SK-N-SH (cell line): ENCODE data around the gene C3orf70. TPM values are rescaled to one million over a fixed set of nuclear protein-coding genes. Genes with fewer than 3 reads are reported as not detected.

Source experiments
- CTCF ChIA-PET: fragments of 300-600, 350-600 bp; formaldehyde crosslinking; extraction: SDS; loops from one replicate; lab custom pipeline; 2021; lab: Yijun Ruan, JAX
- POLR2A ChIA-PET: fragments of 350-600 bp; sonication (Branson Sonifier 250); formaldehyde crosslinking; extraction: SDS; loops from one replicate; lab custom pipeline; 2020; ENCODE audit warnings: antibody characterized with exemption, inconsistent platforms; lab: Yijun Ruan, JAX
- DNase-seq: peaks from one replicate; pipeline ENCODE4 v3.0.0; 2012
- H2AFZ ChIP-seq: fragments of 200-600 bp; sonication (generic); 2 replicates; pipeline ENCODE4 v1.8.1; 2016; ENCODE audit warnings: antibody characterized with exemption, mild to moderate bottlenecking, low read depth
- H3F3A ChIP-seq: fragments of 200-600 bp; sonication (generic); replicated peaks from 2 replicates; pipeline ENCODE3; 2016; ENCODE audit warnings: antibody characterized with exemption, mild to moderate bottlenecking; ENCODE audit not compliant: insufficient read depth
- H3K27ac ChIP-seq, 2 experiments: fragments of 200-500 bp in 1 of 2; fragments of 200-600 bp in 1 of 2; sonication (Bioruptor generic) in 1 of 2; sonication (generic), shearing (Covaris generic) in 1 of 2; 2 replicates each; pipeline versions ENCODE4 v1.5.1 to v1.6.1; 2014 to 2016; ENCODE audit warnings: low read depth in 2 of 2, inconsistent platforms in 1 of 2, low read length in 1 of 2, mild to moderate bottlenecking in 1 of 2, mixed read lengths in 1 of 2
- H3K27me3 ChIP-seq: fragments of 200-600 bp; sonication (generic), shearing (Covaris generic); 2 replicates; pipeline ENCODE4 v1.6.1; 2016; ENCODE audit warnings: mixed run types; ENCODE audit not compliant: insufficient read depth
- H3K36me3 ChIP-seq, 2 experiments: fragments of 200-500 bp in 1 of 2; fragments of 200-600 bp in 1 of 2; sonication (Bioruptor generic) in 1 of 2; sonication (generic) in 1 of 2; replicated peaks in 1 of 2; 2 replicates each; pipeline versions ENCODE3 to v1.5.1; 2014 to 2016; ENCODE audit warnings: low read length in 1 of 2, mild to moderate bottlenecking in 1 of 2; ENCODE audit not compliant: insufficient read depth in 2 of 2, control insufficient read depth in 1 of 2
- H3K4me1 ChIP-seq, 2 experiments: fragments of 200-500 bp in 1 of 2; fragments of 200-600 bp in 1 of 2; sonication (Bioruptor generic) in 1 of 2; sonication (generic), shearing (Covaris generic) in 1 of 2; 2 replicates each; pipeline versions ENCODE4 v1.5.1 to v1.6.1; 2014 to 2016; ENCODE audit warnings: low read depth in 1 of 2, low read length in 1 of 2, mixed run types in 1 of 2; ENCODE audit not compliant: insufficient read depth in 2 of 2, control insufficient read depth in 1 of 2
- H3K4me2 ChIP-seq: fragments of 200-600 bp; sonication (generic), shearing (Covaris generic); 2 replicates; pipeline ENCODE4 v1.6.1; 2017; ENCODE audit warnings: mixed run types
- H3K4me3 ChIP-seq, 2 experiments: fragments of 200-500 bp in 1 of 2; fragments of 200-600 bp in 1 of 2; sonication (Bioruptor generic) in 1 of 2; sonication (generic), shearing (Covaris generic) in 1 of 2; 2 replicates each; pipeline versions ENCODE4 v1.5.1 to v1.8.1; 2014 to 2016; ENCODE audit warnings: low read depth in 2 of 2, inconsistent platforms in 1 of 2, low read length in 1 of 2, mild to moderate bottlenecking in 1 of 2, mixed read lengths in 1 of 2, moderate library complexity in 1 of 2
- H3K79me2 ChIP-seq: fragments of 200-600 bp; sonication (generic); 2 replicates; pipeline ENCODE4 v1.8.1; 2017; ENCODE audit warnings: mild to moderate bottlenecking; ENCODE audit not compliant: insufficient read depth
- H3K9ac ChIP-seq: fragments of 200-600 bp; sonication (generic); 2 replicates; pipeline ENCODE4 v1.6.1; 2017; ENCODE audit warnings: mixed run types
- H3K9me2 ChIP-seq: fragments of 200-600 bp; sonication (generic); 2 replicates; pipeline ENCODE4 v1.6.1; 2017; ENCODE audit warnings: mixed run types
- H3K9me3 ChIP-seq: fragments of 200-600 bp; sonication (generic); 2 replicates; pipeline ENCODE4 v1.6.1; 2017; ENCODE audit warnings: mixed run types, mild to moderate bottlenecking, moderate library complexity
- H4K20me1 ChIP-seq: fragments of 200-600 bp; sonication (generic); 2 replicates; pipeline ENCODE4 v1.6.1; 2017; ENCODE audit warnings: mild to moderate bottlenecking, mixed run types; ENCODE audit not compliant: insufficient read depth
- CHD2 ChIP-seq: fragments of 150-350 bp; IDR thresholded peaks from 2 replicates; pipeline ENCODE4 v1.6.1; 2018; ENCODE audit warnings: low read length; ENCODE audit not compliant: partially characterized antibody
- ELF1 ChIP-seq: IDR thresholded peaks from 2 replicates; pipeline ENCODE4 v1.4.0; 2012
- FOSL2 ChIP-seq: IDR thresholded peaks from 2 replicates; pipeline ENCODE4 v1.4.0; 2012; ENCODE audit warnings: low read depth, mild to moderate bottlenecking, moderate library complexity, borderline replicate concordance
- FOXM1 ChIP-seq: IDR thresholded peaks from 2 replicates; pipeline ENCODE4 v1.4.0; 2012; ENCODE audit warnings: low read depth, mild to moderate bottlenecking
- GATA2 ChIP-seq: sonication (generic); formaldehyde crosslinking; IDR thresholded peaks from 2 replicates; pipeline ENCODE4 v1.5.0; 2020; ENCODE audit warnings: mild to moderate bottlenecking, missing genetic modification reagents
- NFIC ChIP-seq: IDR thresholded peaks from 2 replicates; pipeline ENCODE4 v1.4.0; 2012; ENCODE audit warnings: borderline replicate concordance
- NRF1 ChIP-seq: IDR thresholded peaks from 2 replicates; pipeline ENCODE4 v1.6.1; 2012; ENCODE audit warnings: low read depth, mild to moderate bottlenecking, low read length
- POLR2AphosphoS5 ChIP-seq: IDR thresholded peaks from 2 replicates; pipeline ENCODE4 v1.6.1; 2012; ENCODE audit warnings: low read depth, low read length
- RCOR1 ChIP-seq: fragments of 150-350 bp; IDR thresholded peaks from 2 replicates; pipeline ENCODE4 v1.6.1; 2017; ENCODE audit warnings: antibody characterized with exemption, low read length
- RXRA ChIP-seq: IDR thresholded peaks from 2 replicates; pipeline ENCODE4 v1.4.0; 2012; ENCODE audit warnings: low read depth, mild to moderate bottlenecking, borderline replicate concordance
- SIN3A ChIP-seq: IDR thresholded peaks from 2 replicates; pipeline ENCODE4 v1.6.1; 2012; ENCODE audit warnings: low read depth, mild to moderate bottlenecking, low read length, moderate library complexity, borderline replicate concordance
- SMC3 ChIP-seq: IDR thresholded peaks from 2 replicates; pipeline ENCODE4 v1.6.1; 2012; ENCODE audit warnings: low read depth, low read length, improper control_type of control experiment
- TAF1 ChIP-seq: IDR thresholded peaks from 2 replicates; pipeline ENCODE4 v1.6.1; 2012; ENCODE audit warnings: low read depth, mild to moderate bottlenecking, low read length, moderate library complexity, borderline replicate concordance
- TEAD4 ChIP-seq: IDR thresholded peaks from 2 replicates; pipeline ENCODE4 v1.4.0; 2012; ENCODE audit warnings: mild to moderate bottlenecking, borderline replicate concordance; ENCODE audit not compliant: insufficient read depth
- WGBS: methylation state at CpG from one replicate; pipeline ENCODE4 v1.1.6; 2017; ENCODE audit warnings: low lambda C conversion rate; 5-methylcytosine and 5-hydroxymethylcytosine counted together
- polyA plus RNA-seq, 3 experiments: library from polyadenylated mRNA; depleted of rRNA; stranded (reverse); fragments of >200 nt; gene quantifications; 2 replicates each; pipeline ENCODE4 v1.2.3, GENCODE V29; 2012
- TF ChIP-seq, protein P1 (sequence below): fragments of 150-350 bp; IDR thresholded peaks from 2 replicates; pipeline ENCODE4 v1.6.1; 2017; ENCODE audit warnings: antibody characterized with exemption, low read length, low read depth, borderline replicate concordance
- TF ChIP-seq, protein P2 (sequence below): IDR thresholded peaks from 2 replicates; pipeline ENCODE4 v1.4.0; 2012; ENCODE audit warnings: low read depth, borderline replicate concordance
- TF ChIP-seq, protein P3 (sequence below): IDR thresholded peaks from 2 replicates; pipeline ENCODE4 v1.4.0; 2012; ENCODE audit warnings: low read depth
- TF ChIP-seq, protein P4 (sequence below): fragments of 200-600 bp; sonication (generic); IDR thresholded peaks from 2 replicates; pipeline ENCODE4 v1.6.1; 2017; ENCODE audit warnings: antibody characterized with exemption, mild to moderate bottlenecking, moderate library complexity
- TF ChIP-seq, protein P5 (sequence below): IDR thresholded peaks from 2 replicates; pipeline ENCODE4 v1.6.1; 2012; ENCODE audit warnings: mild to moderate bottlenecking, low read depth, low read length, moderate library complexity

Gene C3orf70
- polyA plus RNA-seq, 1 of the 3 experiments (the other 2 are of a cell fraction), result under 0.01 TPM

DNA sequence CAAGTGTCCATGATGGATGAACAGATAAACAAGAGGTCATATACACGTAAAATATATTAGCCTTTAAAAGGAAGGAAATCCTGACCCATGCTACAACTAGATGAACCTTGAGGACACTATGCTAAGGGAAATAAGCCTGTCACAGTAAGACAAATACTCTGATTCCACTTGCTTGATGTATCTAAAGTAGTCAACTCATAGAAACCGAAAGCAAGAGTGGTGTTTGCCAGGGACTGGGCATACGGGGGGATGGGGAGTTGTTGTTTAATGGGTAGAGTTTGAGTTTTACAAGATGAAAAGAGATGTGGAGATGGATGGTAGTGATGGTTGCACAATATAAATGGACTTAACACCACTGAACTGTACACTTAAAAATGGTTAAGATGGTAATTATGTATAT is 65.4 kb downstream of the C3orf70 start:
- no peak overlapping the region for H3K9ac ChIP-seq
- H3F3A ChIP-seq, result peaks cover 12% of the 10 kb centered on the region
- no peak for TF ChIP-seq NRF1
- TF ChIP-seq, protein P1, sequence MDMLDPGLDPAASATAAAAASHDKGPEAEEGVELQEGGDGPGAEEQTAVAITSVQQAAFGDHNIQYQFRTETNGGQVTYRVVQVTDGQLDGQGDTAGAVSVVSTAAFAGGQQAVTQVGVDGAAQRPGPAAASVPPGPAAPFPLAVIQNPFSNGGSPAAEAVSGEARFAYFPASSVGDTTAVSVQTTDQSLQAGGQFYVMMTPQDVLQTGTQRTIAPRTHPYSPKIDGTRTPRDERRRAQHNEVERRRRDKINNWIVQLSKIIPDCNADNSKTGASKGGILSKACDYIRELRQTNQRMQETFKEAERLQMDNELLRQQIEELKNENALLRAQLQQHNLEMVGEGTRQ, result no peak
- POLR2A ChIA-PET, result no interaction called here
- WGBS, result 74% methylated on average over 3 of the region's 3 CpGs
- H3K36me3 ChIP-seq, result no peaks in the 10 kb centered on the region
- DNase-seq, result no peak
- H3K79me2 ChIP-seq, result no peaks in the 10 kb centered on the region
- no peak overlapping the region for H2AFZ ChIP-seq
- H3K27me3 ChIP-seq, result no peaks in the 10 kb centered on the region
- no peaks in the 10 kb centered on the region for H4K20me1 ChIP-seq
- H3K4me2 ChIP-seq, result no peak overlapping the region
- CTCF ChIA-PET, result no interaction called here
- H3K9me3 ChIP-seq, result no peaks in the 10 kb centered on the region
- H3K9me2 ChIP-seq, result no peaks in the 10 kb centered on the region
- no peak overlapping the region for H3K4me3 ChIP-seq
- no peak overlapping the region for H3K27ac ChIP-seq
- no peaks in the 10 kb centered on the region; a peak in 1 of 4 replicates for H3K4me1 ChIP-seq

DNA sequence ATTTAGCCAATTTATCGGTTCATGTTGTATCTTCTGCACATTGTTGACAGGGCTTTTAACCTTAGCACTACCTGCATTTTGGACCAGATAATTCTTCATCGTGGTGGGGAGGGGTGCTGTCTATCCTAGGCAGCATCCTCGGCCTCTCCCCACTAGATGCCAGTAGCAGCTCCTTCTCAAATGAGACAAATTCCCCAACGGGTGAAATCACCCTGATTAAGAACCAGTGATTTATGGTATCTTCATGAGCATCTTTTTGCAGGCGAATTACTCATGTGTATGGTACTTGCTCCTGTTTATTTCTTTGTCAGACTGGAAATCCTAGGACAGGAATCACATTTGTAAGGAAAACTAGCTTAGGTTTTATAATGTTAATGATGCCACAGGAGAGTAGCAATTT is 68.0 kb downstream of the C3orf70 start:
- Histone ChIP-seq H3K4me2 (no peak overlapping the region), H3K36me3 (no peaks in the 10 kb centered on the region), H3K27me3 (no peaks in the 10 kb centered on the region), H3K79me2 (no peaks in the 10 kb centered on the region), H3K9me2 (no peaks in the 10 kb centered on the region), H3K9ac (no peak overlapping the region), H3K4me1 (no peaks in the 10 kb centered on the region; a peak in 1 of 4 replicates), H3K27ac (no peak overlapping the region), H2AFZ (no peak overlapping the region), H3F3A (peaks cover 11% of the 10 kb centered on the region), H3K4me3 (no peak overlapping the region), H4K20me1 (no peaks in the 10 kb centered on the region), H3K9me3 (no peaks in the 10 kb centered on the region)
- ChIA-PET CTCF (interaction anchor here (0.8 kb wide), 2 partner anchors 185 to 195 kb away, joined by 3 to 4 read pairs; no protein-coding TSS in a partner anchor), POLR2A (no interaction called here)
- WGBS, result 37% methylated on average over 5 of the region's 5 CpGs
- DNase-seq, result no peak
- TF ChIP-seq ELF1, result no peak
- no peak for TF ChIP-seq NFIC
- TF ChIP-seq FOSL2, result peak; percentile 24; the same call in 1 of the 2 replicates
- no peak for TF ChIP-seq FOXM1
- no peak for TF ChIP-seq TEAD4
- TF ChIP-seq POLR2AphosphoS5, result no peak
- no peak; the same call in 1 of the 2 replicates for TF ChIP-seq SMC3
- no peak for TF ChIP-seq RCOR1
- TF ChIP-seq CHD2, result no peak
- TF ChIP-seq, protein P2, sequence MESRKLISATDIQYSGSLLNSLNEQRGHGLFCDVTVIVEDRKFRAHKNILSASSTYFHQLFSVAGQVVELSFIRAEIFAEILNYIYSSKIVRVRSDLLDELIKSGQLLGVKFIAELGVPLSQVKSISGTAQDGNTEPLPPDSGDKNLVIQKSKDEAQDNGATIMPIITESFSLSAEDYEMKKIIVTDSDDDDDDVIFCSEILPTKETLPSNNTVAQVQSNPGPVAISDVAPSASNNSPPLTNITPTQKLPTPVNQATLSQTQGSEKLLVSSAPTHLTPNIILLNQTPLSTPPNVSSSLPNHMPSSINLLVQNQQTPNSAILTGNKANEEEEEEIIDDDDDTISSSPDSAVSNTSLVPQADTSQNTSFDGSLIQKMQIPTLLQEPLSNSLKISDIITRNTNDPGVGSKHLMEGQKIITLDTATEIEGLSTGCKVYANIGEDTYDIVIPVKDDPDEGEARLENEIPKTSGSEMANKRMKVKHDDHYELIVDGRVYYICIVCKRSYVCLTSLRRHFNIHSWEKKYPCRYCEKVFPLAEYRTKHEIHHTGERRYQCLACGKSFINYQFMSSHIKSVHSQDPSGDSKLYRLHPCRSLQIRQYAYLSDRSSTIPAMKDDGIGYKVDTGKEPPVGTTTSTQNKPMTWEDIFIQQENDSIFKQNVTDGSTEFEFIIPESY, result no peak
- peak; percentile 42 for TF ChIP-seq GATA2
- TF ChIP-seq RXRA, result no peak
- TF ChIP-seq, protein P3, sequence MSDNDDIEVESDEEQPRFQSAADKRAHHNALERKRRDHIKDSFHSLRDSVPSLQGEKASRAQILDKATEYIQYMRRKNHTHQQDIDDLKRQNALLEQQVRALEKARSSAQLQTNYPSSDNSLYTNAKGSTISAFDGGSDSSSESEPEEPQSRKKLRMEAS, result no peak
- TF ChIP-seq, protein P4, sequence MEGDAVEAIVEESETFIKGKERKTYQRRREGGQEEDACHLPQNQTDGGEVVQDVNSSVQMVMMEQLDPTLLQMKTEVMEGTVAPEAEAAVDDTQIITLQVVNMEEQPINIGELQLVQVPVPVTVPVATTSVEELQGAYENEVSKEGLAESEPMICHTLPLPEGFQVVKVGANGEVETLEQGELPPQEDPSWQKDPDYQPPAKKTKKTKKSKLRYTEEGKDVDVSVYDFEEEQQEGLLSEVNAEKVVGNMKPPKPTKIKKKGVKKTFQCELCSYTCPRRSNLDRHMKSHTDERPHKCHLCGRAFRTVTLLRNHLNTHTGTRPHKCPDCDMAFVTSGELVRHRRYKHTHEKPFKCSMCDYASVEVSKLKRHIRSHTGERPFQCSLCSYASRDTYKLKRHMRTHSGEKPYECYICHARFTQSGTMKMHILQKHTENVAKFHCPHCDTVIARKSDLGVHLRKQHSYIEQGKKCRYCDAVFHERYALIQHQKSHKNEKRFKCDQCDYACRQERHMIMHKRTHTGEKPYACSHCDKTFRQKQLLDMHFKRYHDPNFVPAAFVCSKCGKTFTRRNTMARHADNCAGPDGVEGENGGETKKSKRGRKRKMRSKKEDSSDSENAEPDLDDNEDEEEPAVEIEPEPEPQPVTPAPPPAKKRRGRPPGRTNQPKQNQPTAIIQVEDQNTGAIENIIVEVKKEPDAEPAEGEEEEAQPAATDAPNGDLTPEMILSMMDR, result peak; percentile 49
- no peak for TF ChIP-seq SIN3A
- TF ChIP-seq, protein P5, sequence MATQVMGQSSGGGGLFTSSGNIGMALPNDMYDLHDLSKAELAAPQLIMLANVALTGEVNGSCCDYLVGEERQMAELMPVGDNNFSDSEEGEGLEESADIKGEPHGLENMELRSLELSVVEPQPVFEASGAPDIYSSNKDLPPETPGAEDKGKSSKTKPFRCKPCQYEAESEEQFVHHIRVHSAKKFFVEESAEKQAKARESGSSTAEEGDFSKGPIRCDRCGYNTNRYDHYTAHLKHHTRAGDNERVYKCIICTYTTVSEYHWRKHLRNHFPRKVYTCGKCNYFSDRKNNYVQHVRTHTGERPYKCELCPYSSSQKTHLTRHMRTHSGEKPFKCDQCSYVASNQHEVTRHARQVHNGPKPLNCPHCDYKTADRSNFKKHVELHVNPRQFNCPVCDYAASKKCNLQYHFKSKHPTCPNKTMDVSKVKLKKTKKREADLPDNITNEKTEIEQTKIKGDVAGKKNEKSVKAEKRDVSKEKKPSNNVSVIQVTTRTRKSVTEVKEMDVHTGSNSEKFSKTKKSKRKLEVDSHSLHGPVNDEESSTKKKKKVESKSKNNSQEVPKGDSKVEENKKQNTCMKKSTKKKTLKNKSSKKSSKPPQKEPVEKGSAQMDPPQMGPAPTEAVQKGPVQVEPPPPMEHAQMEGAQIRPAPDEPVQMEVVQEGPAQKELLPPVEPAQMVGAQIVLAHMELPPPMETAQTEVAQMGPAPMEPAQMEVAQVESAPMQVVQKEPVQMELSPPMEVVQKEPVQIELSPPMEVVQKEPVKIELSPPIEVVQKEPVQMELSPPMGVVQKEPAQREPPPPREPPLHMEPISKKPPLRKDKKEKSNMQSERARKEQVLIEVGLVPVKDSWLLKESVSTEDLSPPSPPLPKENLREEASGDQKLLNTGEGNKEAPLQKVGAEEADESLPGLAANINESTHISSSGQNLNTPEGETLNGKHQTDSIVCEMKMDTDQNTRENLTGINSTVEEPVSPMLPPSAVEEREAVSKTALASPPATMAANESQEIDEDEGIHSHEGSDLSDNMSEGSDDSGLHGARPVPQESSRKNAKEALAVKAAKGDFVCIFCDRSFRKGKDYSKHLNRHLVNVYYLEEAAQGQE, result no peak
- TF ChIP-seq TAF1, result no peak
